Karpas-422 (cell line): ENCODE data around the gene NHS. TPM values are rescaled to one million over a fixed set of nuclear protein-coding genes. Genes with fewer than 3 reads are reported as not detected.

Experiments used
- DNase-seq: peaks from one replicate; pipeline ENCODE4 v3.0.0-alpha.2; 2015
- H2AFZ ChIP-seq: fragments of 200-600 bp; sonication (generic); 2 replicates; pipeline ENCODE4 v1.6.1; 2014; ENCODE audit warnings: antibody characterized with exemption, low read length, mixed read lengths
- H3K27ac ChIP-seq: fragments of 200-600 bp; sonication (generic); 2 replicates; pipeline ENCODE4 v1.5.1; 2014; ENCODE audit warnings: mild to moderate bottlenecking, low read length, moderate library complexity
- H3K27me3 ChIP-seq: fragments of 200-600 bp; sonication (generic); 2 replicates; pipeline ENCODE4 v1.6.1; 2014; ENCODE audit warnings: low read length, mixed read lengths
- H3K36me3 ChIP-seq: fragments of 200-600 bp; sonication (generic); 2 replicates; pipeline ENCODE4 v1.6.1; 2014; ENCODE audit warnings: low read length, mixed read lengths; ENCODE audit not compliant: insufficient read depth
- H3K4me1 ChIP-seq: fragments of 200-600 bp; sonication (generic); 2 replicates; pipeline ENCODE4 v1.6.1; 2014; ENCODE audit warnings: mild to moderate bottlenecking, low read length, mixed read lengths
- H3K4me2 ChIP-seq: fragments of 200-600 bp; sonication (generic); 2 replicates; pipeline ENCODE4 v1.6.1; 2014; ENCODE audit warnings: low read length, low read depth, mild to moderate bottlenecking; ENCODE audit not compliant: poor library complexity, severe bottlenecking
- H3K4me3 ChIP-seq: fragments of 200-600 bp; sonication (generic); 2 replicates; pipeline ENCODE4 v1.5.1; 2014; ENCODE audit warnings: mild to moderate bottlenecking, antibody characterized with exemption, low read length, mixed read lengths
- H3K79me2 ChIP-seq: fragments of 200-600 bp; sonication (generic); 2 replicates; pipeline ENCODE4 v1.6.1; 2014; ENCODE audit warnings: mild to moderate bottlenecking, low read length, mixed read lengths
- H3K9ac ChIP-seq: fragments of 200-600 bp; sonication (generic); 2 replicates; pipeline ENCODE4 v1.6.0; 2014; ENCODE audit warnings: low read length
- H3K9me2 ChIP-seq: fragments of 200-600 bp; sonication (generic), shearing (Covaris generic); replicated peaks from 2 replicates; pipeline ENCODE4 v1.6.0; 2014; ENCODE audit warnings: mild to moderate bottlenecking, low read length, moderate library complexity; ENCODE audit not compliant: insufficient read depth
- H3K9me3 ChIP-seq: fragments of 300-700, 200-600 bp; sonication (generic); 2 replicates; pipeline ENCODE4 v1.6.1; 2014; ENCODE audit warnings: low read length, mixed read lengths
- H4K20me1 ChIP-seq: fragments of 200-600 bp; sonication (generic); 2 replicates; pipeline ENCODE4 v1.6.1; 2014; ENCODE audit warnings: mild to moderate bottlenecking, antibody characterized with exemption, low read length, low read depth; ENCODE audit not compliant: insufficient read depth
- total RNA-seq: library from RNA; depleted of rRNA; stranded (reverse); fragments of >200 nt; shearing (Covaris generic); gene quantifications from 2 replicates; pipeline ENCODE4 v1.2.3, GENCODE V29; 2014; ENCODE audit warnings: low replicate concordance

NHS gene
- total RNA-seq, 1 experiment from 2014 or later, result 0.15 TPM

DNA sequence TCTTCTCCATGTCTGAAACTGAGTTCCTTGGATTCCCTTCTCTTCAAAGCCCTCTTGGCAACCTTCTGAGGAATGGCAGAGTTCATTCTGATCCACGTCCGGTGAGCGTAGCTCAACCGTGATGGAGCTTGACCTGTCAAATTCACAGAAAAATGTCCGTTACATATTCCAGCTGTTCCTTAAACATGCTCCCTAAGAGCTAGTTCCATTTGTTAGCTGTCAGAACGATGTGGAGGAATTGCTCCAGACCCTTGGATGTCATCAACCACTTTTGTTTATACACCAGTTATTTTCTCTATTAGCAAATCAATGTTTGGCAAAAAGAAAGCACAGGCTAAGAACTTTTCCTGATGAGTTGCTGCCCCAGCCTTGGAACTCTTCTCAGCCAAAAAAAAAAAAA is 50.1 kb downstream of the NHS start:
- H3K4me2 ChIP-seq, result no peak overlapping the region
- no peak overlapping the region for H3K27ac ChIP-seq
- no peak for DNase-seq
- no peaks in the 10 kb centered on the region for H3K9me2 ChIP-seq
- H3K79me2 ChIP-seq, result no peaks in the 10 kb centered on the region
- H4K20me1 ChIP-seq, result no peaks in the 10 kb centered on the region
- H3K4me3 ChIP-seq, result no peak overlapping the region
- H3K4me1 ChIP-seq, result no peaks in the 10 kb centered on the region
- H2AFZ ChIP-seq, result no peak overlapping the region
- no peaks in the 10 kb centered on the region for H3K36me3 ChIP-seq
- H3K27me3 ChIP-seq, result no peaks in the 10 kb centered on the region
- H3K9ac ChIP-seq, result no peak overlapping the region
- no peaks in the 10 kb centered on the region for H3K9me3 ChIP-seq

GRCh38 chrX:17425551-17425950 is 50.6 kb downstream of the NHS start:
- no peaks in the 10 kb centered on the region for H3K9me3 ChIP-seq

DNA sequence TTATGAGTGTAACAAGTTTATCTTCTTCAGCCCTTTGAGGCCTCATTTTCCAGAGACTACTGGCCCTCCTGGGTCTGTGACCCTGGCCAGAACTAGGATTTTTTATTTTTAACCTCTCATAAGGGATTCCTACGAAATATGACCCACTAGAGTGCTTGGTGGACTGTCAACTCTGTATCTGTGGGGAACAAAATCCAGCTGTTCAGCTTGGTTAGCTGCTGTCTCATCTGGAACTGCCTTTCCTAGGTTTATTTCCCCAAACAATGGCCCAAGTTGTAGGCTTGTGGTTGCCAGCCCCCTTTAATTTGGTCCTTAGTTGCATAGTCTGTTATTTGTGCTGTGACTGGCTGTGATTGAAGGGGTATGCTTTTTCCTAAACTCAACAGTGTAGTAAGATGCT is 56.2 kb downstream of the NHS start:
- no peaks in the 10 kb centered on the region for H3K4me1 ChIP-seq
- no peaks in the 10 kb centered on the region for H3K36me3 ChIP-seq
- no peak for DNase-seq
- no peaks in the 10 kb centered on the region for H3K9me2 ChIP-seq
- H3K9me3 ChIP-seq, result no peaks in the 10 kb centered on the region
- H3K9ac ChIP-seq, result no peak overlapping the region
- 0 out of 2 replicates have a peak, but pooled peaks cover 2% of the 10 kb centered on the region for H3K27me3 ChIP-seq
- H3K4me3 ChIP-seq, result no peak overlapping the region
- no peak overlapping the region for H2AFZ ChIP-seq
- no peak overlapping the region for H3K4me2 ChIP-seq
- no peaks in the 10 kb centered on the region for H4K20me1 ChIP-seq
- H3K27ac ChIP-seq, result no peak overlapping the region
- no peaks in the 10 kb centered on the region for H3K79me2 ChIP-seq

More at GRCh38 chrX:17425551-17425950, 50.6 kb downstream of the NHS start:
- no peak overlapping the region for H2AFZ ChIP-seq
- H3K27ac ChIP-seq, result no peak overlapping the region
- H3K4me2 ChIP-seq, result no peak overlapping the region
- no peaks in the 10 kb centered on the region for H3K36me3 ChIP-seq
- no peaks in the 10 kb centered on the region for H3K27me3 ChIP-seq
- no peaks in the 10 kb centered on the region for H4K20me1 ChIP-seq
- no peak overlapping the region for H3K9ac ChIP-seq
- H3K4me3 ChIP-seq, result no peak overlapping the region
- H3K9me2 ChIP-seq, result no peaks in the 10 kb centered on the region
- H3K79me2 ChIP-seq, result no peaks in the 10 kb centered on the region
- DNase-seq, result no peak
- no peaks in the 10 kb centered on the region for H3K4me1 ChIP-seq

DNA sequence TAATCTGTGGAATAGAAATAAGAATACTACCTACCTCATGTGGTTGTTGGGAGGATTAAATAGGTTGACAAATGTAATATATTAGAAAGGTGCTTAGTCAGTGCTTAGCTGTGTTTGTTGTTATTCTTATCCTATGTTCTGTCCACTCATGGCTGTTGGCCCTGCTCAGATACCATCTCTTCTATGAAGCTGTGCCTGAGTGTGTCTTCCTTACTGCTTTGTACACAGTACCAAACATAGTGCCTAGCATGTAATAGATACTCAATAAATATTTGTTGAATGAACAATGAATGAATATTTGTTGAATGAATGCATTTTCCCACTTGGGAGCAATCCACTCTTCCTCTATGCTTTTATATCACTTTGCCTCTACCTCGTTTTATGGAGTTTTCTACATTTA is 57.2 kb downstream of the NHS start:
- H4K20me1 ChIP-seq, result no peaks in the 10 kb centered on the region
- H3K4me2 ChIP-seq, result no peak overlapping the region
- H2AFZ ChIP-seq, result no peak overlapping the region
- no peaks in the 10 kb centered on the region for H3K4me1 ChIP-seq
- no peaks in the 10 kb centered on the region for H3K9me3 ChIP-seq
- H3K79me2 ChIP-seq, result no peaks in the 10 kb centered on the region
- H3K9ac ChIP-seq, result no peak overlapping the region
- 0 out of 2 replicates have a peak, but pooled peaks cover 2% of the 10 kb centered on the region for H3K27me3 ChIP-seq
- H3K9me2 ChIP-seq, result no peaks in the 10 kb centered on the region
- H3K27ac ChIP-seq, result no peak overlapping the region
- DNase-seq, result no peak
- no peaks in the 10 kb centered on the region for H3K36me3 ChIP-seq
- H3K4me3 ChIP-seq, result no peak overlapping the region

DNA sequence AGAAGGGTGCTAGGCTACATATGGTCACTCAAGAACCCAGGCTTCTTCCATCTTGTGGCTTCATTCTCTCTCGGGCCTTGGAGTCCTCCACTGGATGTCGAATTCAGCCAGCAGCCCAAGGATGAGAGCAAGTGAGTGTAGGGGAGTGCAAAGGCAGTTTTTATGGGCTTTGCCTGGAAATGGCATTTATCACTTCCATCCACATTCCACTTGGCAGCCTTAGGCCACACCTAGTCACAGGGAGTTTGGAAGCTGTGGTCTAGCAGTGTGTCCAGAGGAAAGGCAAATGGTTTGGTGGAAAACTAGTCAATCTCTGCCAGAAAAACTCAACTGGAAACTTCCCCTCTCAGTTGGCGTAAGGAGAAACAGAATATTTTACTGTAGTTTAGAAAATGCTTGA is 59.0 kb downstream of the NHS start:
- no peaks in the 10 kb centered on the region for H3K36me3 ChIP-seq
- no peaks in the 10 kb centered on the region for H3K79me2 ChIP-seq
- 0 out of 2 replicates have a peak, but pooled peaks cover 2% of the 10 kb centered on the region for H3K27me3 ChIP-seq
- H3K4me1 ChIP-seq, result no peaks in the 10 kb centered on the region
- no peak overlapping the region for H2AFZ ChIP-seq
- no peak overlapping the region for H3K27ac ChIP-seq
- H3K4me3 ChIP-seq, result no peak overlapping the region
- H3K9me2 ChIP-seq, result no peaks in the 10 kb centered on the region
- H3K4me2 ChIP-seq, result no peak overlapping the region
- H4K20me1 ChIP-seq, result no peaks in the 10 kb centered on the region
- no peaks in the 10 kb centered on the region for H3K9me3 ChIP-seq
- H3K9ac ChIP-seq, result no peak overlapping the region
- DNase-seq, result no peak

GRCh38 chrX:17435476-17435875 is 60.5 kb downstream of the NHS start:
- H3K4me2 ChIP-seq, result no peak overlapping the region

GRCh38 chrX:17438221-17438620 is 63.2 kb downstream of the NHS start:
- Histone ChIP-seq H3K9me3 (no peaks in the 10 kb centered on the region), H3K27ac (no peak overlapping the region), H2AFZ (no peak overlapping the region), H3K4me1 (no peaks in the 10 kb centered on the region), H3K79me2 (no peaks in the 10 kb centered on the region), H4K20me1 (no peaks in the 10 kb centered on the region), H3K4me2 (no peak overlapping the region), H3K9me2 (no peaks in the 10 kb centered on the region), H3K36me3 (no peaks in the 10 kb centered on the region), H3K4me3 (no peak overlapping the region), H3K27me3 (no peaks in the 10 kb centered on the region), H3K9ac (no peak overlapping the region)
- no peak for DNase-seq

More at GRCh38 chrX:17435476-17435875, 60.5 kb downstream of the NHS start:
- Histone ChIP-seq H3K9me3 (no peaks in the 10 kb centered on the region), H3K9ac (no peak overlapping the region), H3K36me3 (no peaks in the 10 kb centered on the region), H3K27ac (no peak overlapping the region), H3K27me3 (0 out of 2 replicates have a peak, but pooled peaks cover 2% of the 10 kb centered on the region), H3K9me2 (no peaks in the 10 kb centered on the region), H3K4me3 (no peak overlapping the region), H4K20me1 (no peaks in the 10 kb centered on the region), H3K79me2 (no peaks in the 10 kb centered on the region), H3K4me1 (no peaks in the 10 kb centered on the region), H2AFZ (no peak overlapping the region)
- DNase-seq, result no peak

- H3K36me3 ChIP-seq, result no peaks in the 10 kb centered on the region
- no peaks in the 10 kb centered on the region for H3K79me2 ChIP-seq
- no peak overlapping the region for H3K4me2 ChIP-seq
These were observed 65.3 kb downstream of the NHS start for GRCh38 chrX:17440258-17440657.

DNA sequence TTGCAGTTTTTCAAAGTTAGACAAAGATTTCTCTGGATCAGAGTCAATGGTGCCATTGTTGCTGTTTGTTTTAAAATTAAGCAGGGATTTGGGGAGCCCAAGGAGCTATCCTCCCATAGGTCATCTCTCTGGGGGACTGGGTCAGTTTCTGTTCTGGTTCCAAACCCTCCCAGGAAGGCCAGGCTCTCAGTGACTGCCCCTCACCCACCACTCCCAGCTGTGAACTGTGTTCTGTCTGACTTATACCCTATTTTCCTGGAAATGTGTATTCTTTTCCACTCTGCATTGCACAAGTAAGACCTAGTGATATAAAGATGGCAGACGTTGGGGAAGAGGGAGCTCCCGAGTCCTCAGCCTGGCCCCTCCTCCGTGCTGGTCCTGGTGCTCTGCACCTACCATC is 65.8 kb downstream of the NHS start:
- Histone ChIP-seq H2AFZ (no peak overlapping the region), H3K36me3 (no peaks in the 10 kb centered on the region), H3K9me2 (no peaks in the 10 kb centered on the region), H3K4me1 (no peaks in the 10 kb centered on the region), H3K9ac (no peak overlapping the region), H3K27me3 (no peaks in the 10 kb centered on the region), H4K20me1 (no peaks in the 10 kb centered on the region), H3K4me3 (no peak overlapping the region), H3K79me2 (no peaks in the 10 kb centered on the region), H3K4me2 (no peak overlapping the region), H3K27ac (no peak overlapping the region), H3K9me3 (no peaks in the 10 kb centered on the region)
- no peak for DNase-seq

More at GRCh38 chrX:17440258-17440657, 65.3 kb downstream of the NHS start:
- Histone ChIP-seq H3K27me3 (no peaks in the 10 kb centered on the region), H3K9me3 (no peaks in the 10 kb centered on the region), H2AFZ (no peak overlapping the region), H3K9ac (no peak overlapping the region), H3K27ac (no peak overlapping the region), H3K9me2 (no peaks in the 10 kb centered on the region), H4K20me1 (no peaks in the 10 kb centered on the region), H3K4me3 (no peak overlapping the region), H3K4me1 (no peaks in the 10 kb centered on the region)
- DNase-seq, result no peak
